ENCODE results near the gene FOXK1. TPM values are rescaled to one million over a fixed set of nuclear protein-coding genes. Genes with fewer than 3 reads are reported as not detected.

The FOXK1 gene
- total and polyA plus RNA-seq, 2 experiments from 2014 or later, result 2.3 to 12.7 TPM

- Mint-ChIP-seq H3K4me3 (no peak overlapping the region), H3K4me1 (peaks cover 2% of the 10 kb centered on the region; the same call in 1 of the 3 replicates), H3K27me3 (ENCODE audit: insufficient read depth, low read depth, poor library complexity) (peaks cover 20% of the 10 kb centered on the region), H3K9me3 (peaks cover 77% of the 10 kb centered on the region), H3K27ac (no peak overlapping the region), H3K36me3 (ENCODE audit: low read depth) (peaks cover 20% of the 10 kb centered on the region)
- ATAC-seq (no peak), DNase-seq (ENCODE audit: low spot score) (no peak)
- H3K4me3 ChIP-seq, result no peak overlapping the region
- no peaks in the 10 kb centered on the region for H3K9me2 ChIP-seq (ENCODE audit: insufficient read depth)
- H3F3A ChIP-seq (replicated peaks; ENCODE audit: low read depth), result 0 out of 2 replicates have a peak, but pooled peaks cover under 1% of the 10 kb centered on the region
- H2AFZ ChIP-seq, result no peak overlapping the region
- no peaks in the 10 kb centered on the region for H4K20me1 ChIP-seq (replicated peaks; ENCODE audit: insufficient read depth)
- H3K79me2 ChIP-seq (replicated peaks; ENCODE audit: insufficient read depth), result no peaks in the 10 kb centered on the region
- H3K36me3 ChIP-seq (ENCODE audit: insufficient read depth), result no peaks in the 10 kb centered on the region
- no peaks in the 10 kb centered on the region for H3K27me3 ChIP-seq (ENCODE audit: insufficient read depth)
- H3K27ac ChIP-seq (ENCODE audit: low read depth), result no peak overlapping the region
- no peak overlapping the region for H3K4me2 ChIP-seq
- no peak for TF ChIP-seq ETS1 (IDR thresholded peaks at IDR 0.05)
- no peaks in the 10 kb centered on the region for H3K4me1 ChIP-seq (ENCODE audit: insufficient read depth)
Measured at GRCh38 chr7:4655896-4656295, 26.2 kb upstream of the FOXK1 start.

GRCh38 chr7:4657640-4658417 lies 24.3 kb upstream of the FOXK1 start:
- no peaks in the 10 kb centered on the region for H3K4me1 ChIP-seq (ENCODE audit: insufficient read depth)
- H2AFZ ChIP-seq, result no peak overlapping the region
- no peak for DNase-seq (ENCODE audit: low spot score)
- no peak overlapping the region for H3K27ac ChIP-seq (ENCODE audit: low read depth)
- no peak for ATAC-seq
- H3K27me3 ChIP-seq (ENCODE audit: insufficient read depth), result no peaks in the 10 kb centered on the region; the same call in 1 of the 2 replicates
- H3K36me3 Mint-ChIP-seq (ENCODE audit: low read depth), result peaks cover 16% of the 10 kb centered on the region
- H3K4me3 Mint-ChIP-seq, result no peak overlapping the region
- H3K4me2 ChIP-seq, result no peak overlapping the region
- H3K9me3 Mint-ChIP-seq, result peaks cover 75% of the 10 kb centered on the region
- 0 out of 2 replicates have a peak, but pooled peaks cover under 1% of the 10 kb centered on the region for H3K9me2 ChIP-seq (ENCODE audit: insufficient read depth)
- H3K27me3 Mint-ChIP-seq (ENCODE audit: insufficient read depth, low read depth, poor library complexity), result peaks cover 14% of the 10 kb centered on the region
- H3K36me3 ChIP-seq (ENCODE audit: insufficient read depth), result no peaks in the 10 kb centered on the region
- H3K4me1 Mint-ChIP-seq, result no peaks in the 10 kb centered on the region
- no peak overlapping the region for H3K4me3 ChIP-seq
- no peak overlapping the region for H3K27ac Mint-ChIP-seq
- no peaks in the 10 kb centered on the region for H3F3A ChIP-seq (replicated peaks; ENCODE audit: low read depth)
- H4K20me1 ChIP-seq (replicated peaks; ENCODE audit: insufficient read depth), result no peaks in the 10 kb centered on the region
- no peaks in the 10 kb centered on the region for H3K79me2 ChIP-seq (replicated peaks; ENCODE audit: insufficient read depth)
- TF ChIP-seq, protein P1, sequence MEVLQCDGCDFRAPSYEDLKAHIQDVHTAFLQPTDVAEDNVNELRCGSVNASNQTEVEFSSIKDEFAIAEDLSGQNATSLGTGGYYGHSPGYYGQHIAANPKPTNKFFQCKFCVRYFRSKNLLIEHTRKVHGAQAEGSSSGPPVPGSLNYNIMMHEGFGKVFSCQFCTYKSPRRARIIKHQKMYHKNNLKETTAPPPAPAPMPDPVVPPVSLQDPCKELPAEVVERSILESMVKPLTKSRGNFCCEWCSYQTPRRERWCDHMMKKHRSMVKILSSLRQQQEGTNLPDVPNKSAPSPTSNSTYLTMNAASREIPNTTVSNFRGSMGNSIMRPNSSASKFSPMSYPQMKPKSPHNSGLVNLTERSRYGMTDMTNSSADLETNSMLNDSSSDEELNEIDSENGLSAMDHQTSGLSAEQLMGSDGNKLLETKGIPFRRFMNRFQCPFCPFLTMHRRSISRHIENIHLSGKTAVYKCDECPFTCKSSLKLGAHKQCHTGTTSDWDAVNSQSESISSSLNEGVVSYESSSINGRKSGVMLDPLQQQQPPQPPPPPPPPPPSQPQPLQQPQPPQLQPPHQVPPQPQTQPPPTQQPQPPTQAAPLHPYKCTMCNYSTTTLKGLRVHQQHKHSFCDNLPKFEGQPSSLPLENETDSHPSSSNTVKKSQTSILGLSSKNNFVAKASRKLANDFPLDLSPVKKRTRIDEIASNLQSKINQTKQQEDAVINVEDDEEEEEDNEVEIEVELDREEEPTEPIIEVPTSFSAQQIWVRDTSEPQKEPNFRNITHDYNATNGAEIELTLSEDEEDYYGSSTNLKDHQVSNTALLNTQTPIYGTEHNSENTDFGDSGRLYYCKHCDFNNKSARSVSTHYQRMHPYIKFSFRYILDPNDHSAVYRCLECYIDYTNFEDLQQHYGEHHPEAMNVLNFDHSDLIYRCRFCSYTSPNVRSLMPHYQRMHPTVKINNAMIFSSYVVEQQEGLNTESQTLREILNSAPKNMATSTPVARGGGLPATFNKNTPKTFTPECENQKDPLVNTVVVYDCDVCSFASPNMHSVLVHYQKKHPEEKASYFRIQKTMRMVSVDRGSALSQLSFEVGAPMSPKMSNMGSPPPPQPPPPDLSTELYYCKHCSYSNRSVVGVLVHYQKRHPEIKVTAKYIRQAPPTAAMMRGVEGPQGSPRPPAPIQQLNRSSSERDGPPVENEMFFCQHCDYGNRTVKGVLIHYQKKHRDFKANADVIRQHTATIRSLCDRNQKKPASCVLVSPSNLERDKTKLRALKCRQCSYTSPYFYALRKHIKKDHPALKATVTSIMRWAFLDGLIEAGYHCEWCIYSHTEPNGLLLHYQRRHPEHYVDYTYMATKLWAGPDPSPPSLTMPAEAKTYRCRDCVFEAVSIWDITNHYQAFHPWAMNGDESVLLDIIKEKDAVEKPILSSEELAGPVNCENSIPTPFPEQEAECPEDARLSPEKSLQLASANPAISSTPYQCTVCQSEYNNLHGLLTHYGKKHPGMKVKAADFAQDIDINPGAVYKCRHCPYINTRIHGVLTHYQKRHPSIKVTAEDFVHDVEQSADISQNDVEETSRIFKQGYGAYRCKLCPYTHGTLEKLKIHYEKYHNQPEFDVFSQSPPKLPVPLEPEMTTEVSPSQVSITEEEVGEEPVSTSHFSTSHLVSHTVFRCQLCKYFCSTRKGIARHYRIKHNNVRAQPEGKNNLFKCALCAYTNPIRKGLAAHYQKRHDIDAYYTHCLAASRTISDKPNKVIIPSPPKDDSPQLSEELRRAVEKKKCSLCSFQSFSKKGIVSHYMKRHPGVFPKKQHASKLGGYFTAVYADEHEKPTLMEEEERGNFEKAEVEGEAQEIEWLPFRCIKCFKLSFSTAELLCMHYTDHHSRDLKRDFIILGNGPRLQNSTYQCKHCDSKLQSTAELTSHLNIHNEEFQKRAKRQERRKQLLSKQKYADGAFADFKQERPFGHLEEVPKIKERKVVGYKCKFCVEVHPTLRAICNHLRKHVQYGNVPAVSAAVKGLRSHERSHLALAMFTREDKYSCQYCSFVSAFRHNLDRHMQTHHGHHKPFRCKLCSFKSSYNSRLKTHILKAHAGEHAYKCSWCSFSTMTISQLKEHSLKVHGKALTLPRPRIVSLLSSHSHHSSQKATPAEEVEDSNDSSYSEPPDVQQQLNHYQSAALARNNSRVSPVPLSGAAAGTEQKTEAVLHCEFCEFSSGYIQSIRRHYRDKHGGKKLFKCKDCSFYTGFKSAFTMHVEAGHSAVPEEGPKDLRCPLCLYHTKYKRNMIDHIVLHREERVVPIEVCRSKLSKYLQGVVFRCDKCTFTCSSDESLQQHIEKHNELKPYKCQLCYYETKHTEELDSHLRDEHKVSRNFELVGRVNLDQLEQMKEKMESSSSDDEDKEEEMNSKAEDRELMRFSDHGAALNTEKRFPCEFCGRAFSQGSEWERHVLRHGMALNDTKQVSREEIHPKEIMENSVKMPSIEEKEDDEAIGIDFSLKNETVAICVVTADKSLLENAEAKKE (CRISPR knock-in tag; IDR thresholded peaks at IDR 0.05), result no peak
- TF ChIP-seq JUNB (IDR thresholded peaks at IDR 0.05; ENCODE audit: unreplicated experiment) (no peak), REST (IDR thresholded peaks at IDR 0.05; ENCODE audit: unreplicated experiment) (no peak), EZH2phosphoT487 (IDR thresholded peaks at IDR 0.05; ENCODE audit: unreplicated experiment) (no peak), EZH2 (IDR thresholded peaks at IDR 0.05; ENCODE audit: low read depth, unreplicated experiment) (no peak), ZNF114 (CRISPR knock-in tag; IDR thresholded peaks at IDR 0.05) (no peak)
